ENCODE results near the gene ZNF428.
"Not testable (repeated sequence)": the region's sequence is repeated elsewhere in the genome, so short reads cannot be mapped to it uniquely, and the experiment has no call there.

ZNF428 gene

GRCh38 chr19:43594710-43595604, 24.5 kb downstream of the ZNF428 start:
- in situ Hi-C loops (cut with HindIII; ENCODE audit: low sequenced_read_pairs), result no loop called here

GRCh38 chr19:43594081-43594697, 25.2 kb downstream of the ZNF428 start:
- in situ Hi-C loops (cut with HindIII; ENCODE audit: low sequenced_read_pairs), result no loop called here

- in situ Hi-C loops (cut with HindIII; ENCODE audit: low sequenced_read_pairs), result no loop called here
Observed at GRCh38 chr19:43592800-43593350, 26.6 kb downstream of the ZNF428 start.

GRCh38 chr19:43591904-43592772, 27.3 kb downstream of the ZNF428 start:
- in situ Hi-C loops (cut with HindIII; ENCODE audit: low sequenced_read_pairs), result no loop called here

GRCh38 chr19:43589678-43590077, 29.8 kb downstream of the ZNF428 start:
- in situ Hi-C loops (cut with HindIII; ENCODE audit: low sequenced_read_pairs), result no loop called here

- in situ Hi-C loops (cut with HindIII; ENCODE audit: low sequenced_read_pairs), result no loop called here
Observed at GRCh38 chr19:43589277-43589676, 30.2 kb downstream of the ZNF428 start.

- in situ Hi-C loops (cut with HindIII; ENCODE audit: low sequenced_read_pairs), result not testable (repeated sequence)
Observed at GRCh38 chr19:43587029-43587428, 32.4 kb downstream of the ZNF428 start.

GRCh38 chr19:43586346-43586745, 33.1 kb downstream of the ZNF428 start:
- in situ Hi-C loops (cut with HindIII; ENCODE audit: low sequenced_read_pairs), result no loop called here

- in situ Hi-C loops (cut with HindIII; ENCODE audit: low sequenced_read_pairs), result no loop called here
Observed at GRCh38 chr19:43584484-43584883, 34.9 kb downstream of the ZNF428 start.

GRCh38 chr19:43582495-43582894, 36.9 kb downstream of the ZNF428 start:
- in situ Hi-C loops (cut with HindIII; ENCODE audit: low sequenced_read_pairs), result no loop called here

GRCh38 chr19:43581467-43581866, 38.0 kb downstream of the ZNF428 start:
- in situ Hi-C loops (cut with HindIII; ENCODE audit: low sequenced_read_pairs), result no loop called here

GRCh38 chr19:43578787-43579186, 40.6 kb downstream of the ZNF428 start:
- in situ Hi-C loops (cut with HindIII; ENCODE audit: low sequenced_read_pairs), result no loop called here

GRCh38 chr19:43575955-43576878, 43.2 kb downstream of the ZNF428 start:
- in situ Hi-C loops (cut with HindIII; ENCODE audit: low sequenced_read_pairs), result no loop called here

GRCh38 chr19:43575156-43575950, 44.1 kb downstream of the ZNF428 start, which contains the start of the genes PINLYP and XRCC1:
Gene PINLYP (plus strand): TSS chr19:43575801. CDS start chr19:43577192, 1,391 bp downstream.
Gene XRCC1 (minus strand): TSS chr19:43575527. CDS start chr19:43575458, 69 bp downstream.
- in situ Hi-C loops (cut with HindIII; ENCODE audit: low sequenced_read_pairs), result no loop called here

GRCh38 chr19:43574424-43575155, 44.8 kb downstream of the ZNF428 start:
- in situ Hi-C loops (cut with HindIII; ENCODE audit: low sequenced_read_pairs), result no loop called here

- in situ Hi-C loops (cut with HindIII; ENCODE audit: low sequenced_read_pairs), result no loop called here
Observed at GRCh38 chr19:43572171-43572588, 47.2 kb downstream of the ZNF428 start.

- in situ Hi-C loops (cut with HindIII; ENCODE audit: low sequenced_read_pairs), result no loop called here
Observed at GRCh38 chr19:43570174-43570791, 49.1 kb downstream of the ZNF428 start.

GRCh38 chr19:43569657-43570056, 49.8 kb downstream of the ZNF428 start:
- in situ Hi-C loops (cut with HindIII; ENCODE audit: low sequenced_read_pairs), result no loop called here

Measured in DLD1 (cell line).